Psoas muscle (tissue), 8 donors: ENCODE data around the gene TRAPPC2. TPM values are rescaled to one million over a fixed set of nuclear protein-coding genes. Genes with fewer than 3 reads are reported as not detected.
A peak's percentile ranks its signal among the peaks of the same experiment; 100 is the strongest.

Experiments
- ATAC-seq, 4 donors: fragments of 200-7000 bp; cut with Tn5 transposase; one replicate each; pipeline ENCODE4 v1.9.1; 2020; ENCODE audit warnings: moderate library complexity in 3 of 4, mild to moderate bottlenecking in 2 of 4
- DNase-seq, 2 donors: peaks; one replicate each; pipeline ENCODE4 v3.0.0-alpha.2; 2020
- H3K27ac ChIP-seq: fragments of 200-600 bp; one replicate; pipeline ENCODE4 v1.8.0; 2022
- H3K27me3 ChIP-seq, 3 donors: fragments of 200-600 bp in 1 of 3; one replicate each; pipeline versions ENCODE4 v1.6.1 to v1.8.0; 2013 to 2022; ENCODE audit warnings: low read length in 2 of 3, mild to moderate bottlenecking in 2 of 3, moderate library complexity in 1 of 3; ENCODE audit not compliant: insufficient read depth in 3 of 3
- H3K36me3 ChIP-seq, 2 donors: fragments of 200-600 bp in 1 of 2; one replicate each; pipeline versions ENCODE4 v1.6.1 to v1.8.0; 2013 to 2022; ENCODE audit warnings: low read depth in 1 of 2, mild to moderate bottlenecking in 1 of 2, moderate library complexity in 1 of 2; ENCODE audit not compliant: insufficient read depth in 1 of 2
- H3K4me1 ChIP-seq: fragments of 200-600 bp; one replicate; pipeline ENCODE4 v1.8.0; 2022
- H3K4me3 ChIP-seq: fragments of 200-600 bp; one replicate; pipeline ENCODE4 v1.8.0; 2022; ENCODE audit warnings: mild to moderate bottlenecking
- H3K9me3 ChIP-seq: fragments of 200-600 bp; one replicate; pipeline ENCODE4 v1.8.0; 2022
- CTCF ChIP-seq: fragments of 200-600 bp; IDR thresholded peaks from one replicate; pipeline ENCODE4 v1.8.0; 2022; ENCODE audit warnings: antibody characterized with exemption
- WGBS, 3 donors: extraction: QIAGEN DNeasy Blood & Tissue Kit; methylation state at CpG; one replicate each; pipeline versions ENCODE4 v1.1.6 to v1.1.7; 2013; 5-methylcytosine and 5-hydroxymethylcytosine counted together
- intact Hi-C, 2 donors: fragments of 100-400 bp; cut with DNase I; formaldehyde crosslinking; loops; one replicate each; pipeline versions ENCODE4 v1.11.0 to v1.14.2; 2022
- polyA plus RNA-seq, 3 donors: library from polyadenylated mRNA; stranded (reverse); fragments of 200-250 nt; gene quantifications; one replicate each; pipeline ENCODE4 v1.2.3, GENCODE V29; 2013
- total RNA-seq, 4 donors: library from RNA; stranded (reverse); fragmentation: NEBNext Ultra II Directional in 2 of 4; extraction: Animal tissue kit (Norgen Biotek cat#: 25700) in 2 of 4; gene quantifications; one replicate each; pipeline versions ENCODE4 v1.2.1 to v1.2.4, GENCODE V29; 2021 to 2023
- donor health status: healthy with polysubstance abuse.
- donor health status: DM: no; HTN: no; CAD: no; lungs with moderate emphysema.
- donor health status: Bipolar disorder and iron deficiency.
- donor health status: healthy.
- donor health status: DM: yes; HTN: yes; CAD: no.
- donor health status: DM: no; HTN: no; CAD: no.
- donor health status: DM: no; HTN: no; CAD: no.
- donor health status: DM: yes; HTN: yes; CAD: no.

Gene TRAPPC2
- total and polyA plus RNA-seq, 7 donors = 2.1 to 6.3 (median 4.0) TPM

DNA sequence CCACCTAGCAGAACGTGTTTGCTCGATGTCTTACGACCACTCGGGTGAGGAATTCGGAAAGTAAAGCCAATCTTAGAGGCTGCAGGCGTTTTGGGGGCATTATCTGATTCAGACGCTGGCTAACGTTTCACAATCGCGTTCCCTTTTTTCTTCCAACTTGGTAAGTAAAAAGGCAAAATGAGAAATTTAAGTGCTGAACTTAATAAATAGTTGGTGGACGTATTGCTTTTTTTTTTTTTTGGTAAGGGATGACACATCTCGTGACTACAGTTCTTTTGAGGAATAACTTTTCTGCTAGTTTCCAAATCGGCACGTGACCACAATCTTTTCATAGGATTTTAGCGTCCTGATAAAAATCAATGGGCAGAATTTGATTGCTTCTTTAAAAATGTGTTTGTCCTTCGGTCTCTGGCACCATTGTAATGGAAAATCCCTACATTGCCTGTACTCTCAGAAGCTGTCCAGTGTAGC, 44.6 kb downstream of the TRAPPC2 start:
- intact Hi-C loops = loop anchor here in 1 of 2 donors (5.0 kb wide), 1 partner anchor 43 kb away; the partner anchor contains the start of genes OFD1 and TRAPPC2
- Histone ChIP-seq H3K36me3 (no peaks in the 10 kb centered on the region), H3K27me3 (peaks cover 0 to 8% (median 0%) of the 10 kb centered on the region in 3 donors), H3K4me1 (peaks cover 24% of the 10 kb centered on the region), H3K27ac (peak overlapping the region; percentile 89), H3K4me3 (peak overlapping the region; percentile 75), H3K9me3 (no peaks in the 10 kb centered on the region)
- DNase-seq (no peak), ATAC-seq (no peak)
- 0 to 6% (median 2%) methylated on average over 16 of the region's 16 CpGs for WGBS, 3 donors
- TF ChIP-seq CTCF = no peak

DNA sequence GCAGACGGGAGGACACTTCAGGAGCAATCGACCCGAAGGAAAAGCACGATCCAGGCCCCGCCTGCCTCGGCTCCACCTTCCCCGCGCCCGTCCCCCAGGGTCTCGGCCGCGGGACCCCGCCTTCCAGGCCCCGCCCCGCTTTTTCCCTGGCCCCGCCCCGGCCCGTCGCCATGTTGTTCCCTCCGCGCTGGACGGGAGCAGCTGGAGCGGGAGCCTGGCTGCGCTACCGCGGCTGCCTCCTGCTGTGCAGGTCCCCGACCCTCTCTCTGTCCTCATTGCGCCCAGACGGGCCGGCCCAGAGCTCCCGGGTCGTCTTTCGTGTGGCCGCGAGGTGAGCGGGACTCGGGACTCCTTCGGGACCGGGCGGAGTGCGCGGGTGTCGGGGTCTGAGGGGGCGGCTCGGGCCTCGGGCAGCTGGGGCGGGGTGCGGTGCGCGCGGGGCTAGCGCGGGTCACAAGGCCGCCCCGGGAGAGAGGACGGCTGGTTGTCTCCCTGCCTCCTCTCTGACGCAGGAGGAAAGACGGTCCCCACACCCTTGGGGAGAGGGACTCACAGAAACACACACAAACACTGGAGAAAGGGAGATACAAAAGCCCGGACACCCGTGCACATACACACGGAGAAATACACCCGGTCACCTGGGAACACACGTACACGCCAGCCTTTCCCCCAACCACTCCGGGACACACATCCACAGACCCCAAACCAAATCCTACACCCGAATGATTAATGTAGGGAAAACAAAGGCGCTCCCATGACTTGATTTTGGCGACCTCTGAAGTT, 45.3 kb downstream of the TRAPPC2 start, which contains the start of gene RAB9A:
Gene RAB9A, plus strand, starts transcription at position 171 of the 783 bp plus-strand sequence. CDS start 19,619 bp downstream, outside the sequence.
- H3K4me3 ChIP-seq = peak within 1 kb of the TSS; percentile 75
- 0 to 2% (median 1%) methylated on average over 39 to 67 of the region's 68 CpGs for WGBS, 3 donors
- peaks cover 22% of the 10 kb centered on the region for H3K4me1 ChIP-seq
- peak within 1 kb of the TSS; percentile 89 for H3K27ac ChIP-seq
- intact Hi-C loops = loop anchor here in 1 of 2 donors (5.0 kb wide), 1 partner anchor 43 kb away; the partner anchor contains the start of genes OFD1 and TRAPPC2
- DNase-seq (peak; percentile 86 to 90), ATAC-seq (peak; percentile 94 to 97 (median 96))
- peaks cover 0 to 8% (median 0%) of the 10 kb centered on the region in 3 donors for H3K27me3 ChIP-seq
- H3K36me3 ChIP-seq = no peaks in the 10 kb centered on the region
- TF ChIP-seq CTCF = no peak
- H3K9me3 ChIP-seq = no peaks in the 10 kb centered on the region

GRCh38 chrX:13688384-13688957, 45.9 kb downstream of the TRAPPC2 start:
- WGBS, 3 donors = 11 to 12% (median 12%) methylated on average over 13 of the region's 13 CpGs
- Histone ChIP-seq H3K4me1 (peaks cover 15% of the 10 kb centered on the region), H3K27ac (peak overlapping the region; percentile 89), H3K9me3 (no peaks in the 10 kb centered on the region), H3K4me3 (peak overlapping the region; percentile 75), H3K36me3 (no peaks in the 10 kb centered on the region), H3K27me3 (peaks cover 0 to 8% (median 0%) of the 10 kb centered on the region in 3 donors)
- DNase-seq = no peak
- no peak for ATAC-seq
- intact Hi-C loops = loop anchor here in 1 of 2 donors (5.0 kb wide), 1 partner anchor 44 kb away; the partner anchor contains the start of genes OFD1 and TRAPPC2
- no peak for TF ChIP-seq CTCF

GRCh38 chrX:13687203-13687602, 47.2 kb downstream of the TRAPPC2 start:
- Histone ChIP-seq H3K4me1 (peaks cover 3% of the 10 kb centered on the region), H3K4me3 (no peak overlapping the region), H3K27ac (no peak overlapping the region), H3K27me3 (peaks cover 0 to 8% (median 0%) of the 10 kb centered on the region in 3 donors), H3K9me3 (no peaks in the 10 kb centered on the region), H3K36me3 (no peaks in the 10 kb centered on the region)
- TF ChIP-seq CTCF = no peak
- no peak for DNase-seq
- WGBS, 3 donors = 90 to 98% (median 94%) methylated on average over 1 of the region's 1 CpG
- intact Hi-C loops = loop anchor here in 1 of 2 donors (5.0 kb wide), 1 partner anchor 45 kb away; the partner anchor contains the start of genes OFD1 and TRAPPC2
- no peak for ATAC-seq
